H1 (cell line): ENCODE measurements around the gene RPS3. TPM values are rescaled to one million over a fixed set of nuclear protein-coding genes. Genes with fewer than 3 reads are reported as not detected.

ENCODE experiments used
- CTCF ChIA-PET: fragments of 300-600 bp; sonication (Branson Sonifier 250); formaldehyde crosslinking; loops from one replicate; lab custom pipeline; 2021; ENCODE audit not compliant: partially characterized antibody; lab: Charles Lee
- POLR2A ChIA-PET: fragments of 300-600 bp; sonication (Branson Sonifier 250); formaldehyde crosslinking; loops from one replicate; lab custom pipeline; 2021; ENCODE audit warnings: inconsistent platforms; ENCODE audit not compliant: partially characterized antibody; lab: Charles Lee
- DNase-seq, 2 experiments: peaks; one replicate each; pipeline versions ENCODE4 v3.0.0 to v3.0.0-alpha.2; 2010 to 2022; ENCODE audit warnings: low spot score in 2 of 2, low read depth in 1 of 2, mixed read lengths in 1 of 2
- FAIRE-seq: peaks from 2 replicates; lab custom pipeline; 2011; peaks lifted over from hg19 to GRCh38; lab: Jason Lieb, UNC
- H2AFZ ChIP-seq: 2 replicates; pipeline ENCODE4 v1.8.1; 2012; ENCODE audit warnings: low read length, inconsistent platforms
- H2AK5ac ChIP-seq: 2 replicates; pipeline ENCODE4 v1.6.1; 2013; ENCODE audit warnings: low read depth, low read length
- H2BK120ac ChIP-seq: replicated peaks from 2 replicates; pipeline ENCODE3; 2013; ENCODE audit warnings: low read depth, low read length, inconsistent platforms
- H2BK12ac ChIP-seq: 2 replicates; pipeline ENCODE4 v1.6.1; 2013; ENCODE audit warnings: low read depth, low read length
- H2BK15ac ChIP-seq: 2 replicates; pipeline ENCODE4 v1.6.1; 2013; ENCODE audit warnings: low read length
- H2BK20ac ChIP-seq: 2 replicates; pipeline ENCODE4 v1.6.1; 2013; ENCODE audit warnings: low read length
- H2BK5ac ChIP-seq: 2 replicates; pipeline ENCODE4 v1.6.1; 2013; ENCODE audit warnings: low read depth, low read length
- H3K14ac ChIP-seq: 2 replicates; pipeline ENCODE4 v1.6.1; 2013; ENCODE audit warnings: inconsistent platforms; ENCODE audit not compliant: insufficient read length
- H3K18ac ChIP-seq: 2 replicates; pipeline ENCODE4 v1.6.1; 2013; ENCODE audit warnings: low read length; ENCODE audit errors: extremely low read depth
- H3K23ac ChIP-seq: 2 replicates; pipeline ENCODE4 v1.6.1; 2013; ENCODE audit warnings: inconsistent platforms; ENCODE audit not compliant: insufficient read length
- H3K23me2 ChIP-seq: 2 replicates; pipeline ENCODE4 v1.6.1; 2013; ENCODE audit warnings: low read depth, low read length
- H3K27ac ChIP-seq: 2 replicates; pipeline ENCODE4 v1.6.1; 2011; ENCODE audit warnings: low read depth, low read length, inconsistent platforms
- H3K27me3 ChIP-seq, 4 experiments: replicated peaks in 1 of 4; 1 replicate in 1 of 4; 2 replicates in 3 of 4; pipeline versions ENCODE4 v1.6.1 to v1.8.1; 2011 to 2013; ENCODE audit warnings: low read length in 3 of 4, mild to moderate bottlenecking in 3 of 4, inconsistent platforms in 2 of 4, mixed read lengths in 2 of 4, moderate library complexity in 1 of 4; ENCODE audit not compliant: control insufficient read depth in 3 of 4, insufficient read depth in 3 of 4; ENCODE audit errors: extremely low read depth in 1 of 4
- H3K36me3 ChIP-seq, 4 experiments: 2 replicates each; pipeline versions ENCODE4 v1.6.1 to v1.8.1; 2011 to 2013; ENCODE audit warnings: mild to moderate bottlenecking in 4 of 4, low read length in 3 of 4, moderate library complexity in 2 of 4, control low read depth in 1 of 4, inconsistent platforms in 1 of 4; ENCODE audit not compliant: insufficient read depth in 4 of 4, control insufficient read depth in 2 of 4
- H3K4ac ChIP-seq: replicated peaks from 2 replicates; pipeline ENCODE3; 2013; ENCODE audit warnings: low read length, low read depth, mixed read lengths, inconsistent platforms; ENCODE audit not compliant: insufficient read length
- H3K4me1 ChIP-seq, 4 experiments: replicated peaks in 1 of 4; 1 replicate in 1 of 4; 2 replicates in 3 of 4; pipeline versions ENCODE4 v1.6.1 to v1.8.1; 2011 to 2013; ENCODE audit warnings: low read length in 3 of 4, inconsistent platforms in 2 of 4, mixed read lengths in 1 of 4; ENCODE audit not compliant: insufficient read depth in 4 of 4, control insufficient read depth in 3 of 4
- H3K4me2 ChIP-seq, 2 experiments: 2 replicates each; pipeline versions ENCODE4 v1.6.1 to v1.8.1; 2011 to 2013; ENCODE audit warnings: low read depth in 2 of 2, low read length in 2 of 2, control low read depth in 1 of 2, inconsistent platforms in 1 of 2, mild to moderate bottlenecking in 1 of 2; ENCODE audit not compliant: insufficient read depth in 1 of 2
- H3K4me3 ChIP-seq, 4 experiments: fragments of 200-600, 300-600 bp in 1 of 4; sonication (generic), shearing (Covaris generic), sonication (Bioruptor Twin) in 1 of 4; 2 replicates each; pipeline versions ENCODE4 v1.5.1 to v1.8.1; 2011 to 2016; ENCODE audit warnings: low read length in 4 of 4, low read depth in 3 of 4, control low read depth in 2 of 4, inconsistent platforms in 2 of 4, mild to moderate bottlenecking in 2 of 4, mixed read lengths in 1 of 4, moderate library complexity in 1 of 4; ENCODE audit not compliant: insufficient read depth in 2 of 4; ENCODE audit errors: extremely low read depth in 1 of 4
- H3K56ac ChIP-seq: replicated peaks from 2 replicates; pipeline ENCODE3; 2013; ENCODE audit warnings: low read depth, mild to moderate bottlenecking, mixed read lengths, low read length, inconsistent platforms; ENCODE audit not compliant: insufficient read length
- H3K79me1 ChIP-seq: 2 replicates; pipeline ENCODE4 v1.6.1; 2013; ENCODE audit warnings: low read depth, low read length, control low read depth
- H3K79me2 ChIP-seq, 2 experiments: 2 replicates each; pipeline versions ENCODE4 v1.6.1 to v1.8.1; 2012 to 2013; ENCODE audit warnings: low read length in 2 of 2, mild to moderate bottlenecking in 2 of 2, inconsistent platforms in 1 of 2; ENCODE audit not compliant: insufficient read depth in 2 of 2, control insufficient read depth in 1 of 2
- H3K9ac ChIP-seq, 4 experiments: replicated peaks in 1 of 4; 1 replicate in 1 of 4; 2 replicates in 3 of 4; pipeline versions ENCODE4 v1.6.1 to v1.8.1; 2011 to 2013; ENCODE audit warnings: low read depth in 3 of 4, low read length in 3 of 4, control low read depth in 2 of 4, mild to moderate bottlenecking in 2 of 4, moderate library complexity in 2 of 4, inconsistent platforms in 1 of 4; ENCODE audit errors: extremely low read depth in 1 of 4
- H3K9me3 ChIP-seq, 2 experiments: 2 replicates each; pipeline versions ENCODE4 v1.6.1 to v1.8.1; 2012 to 2013; ENCODE audit warnings: mild to moderate bottlenecking in 2 of 2, moderate library complexity in 2 of 2, control low read depth in 1 of 2, inconsistent platforms in 1 of 2, low read depth in 1 of 2, low read length in 1 of 2, mixed read lengths in 1 of 2; ENCODE audit not compliant: insufficient read depth in 2 of 2
- H4K20me1 ChIP-seq, 2 experiments: replicated peaks in 1 of 2; 2 replicates each; pipeline versions ENCODE3 to v1.8.1; 2011 to 2013; ENCODE audit warnings: inconsistent platforms in 2 of 2, low read length in 2 of 2, mild to moderate bottlenecking in 1 of 2; ENCODE audit not compliant: insufficient read depth in 2 of 2, control insufficient read depth in 1 of 2
- H4K5ac ChIP-seq: 2 replicates; pipeline ENCODE4 v1.6.1; 2013; ENCODE audit warnings: low read length, low read depth, mixed read lengths, inconsistent platforms; ENCODE audit not compliant: insufficient read length
- H4K8ac ChIP-seq: 2 replicates; pipeline ENCODE4 v1.8.0; 2013; ENCODE audit warnings: mild to moderate bottlenecking, moderate library complexity, low read length, inconsistent platforms; ENCODE audit not compliant: insufficient read depth; ENCODE audit errors: extremely low read depth
- H4K91ac ChIP-seq: replicated peaks from 2 replicates; pipeline ENCODE3; 2013; ENCODE audit warnings: low read length, mixed read lengths, inconsistent platforms; ENCODE audit not compliant: insufficient read length
- CBX5 ChIP-seq: fragments of 300-800, 300-1000 bp; sonication (generic); IDR thresholded peaks from 2 replicates; pipeline ENCODE4 v1.7.1; 2016; ENCODE audit warnings: antibody characterized with exemption, low read length, low read depth
- GTF2F1 ChIP-seq: IDR thresholded peaks from 2 replicates; pipeline ENCODE4 v1.6.1; 2012; ENCODE audit warnings: low read depth, low read length, improper control_type of control experiment, borderline replicate concordance
- KDM5A ChIP-seq: fragments of 200-600 bp; IDR thresholded peaks from 2 replicates; pipeline ENCODE4 v1.7.1; 2012; ENCODE audit warnings: mild to moderate bottlenecking, low read length, inconsistent platforms, mixed read lengths
- MAX ChIP-seq: IDR thresholded peaks from 2 replicates; pipeline ENCODE4 v1.6.1; 2012; ENCODE audit warnings: inconsistent platforms
- PHF8 ChIP-seq: fragments of 200-600 bp; sonication (generic); conservative IDR thresholded peaks from 2 replicates; pipeline ENCODE4 v1.7.1; 2012; ENCODE audit warnings: low read depth, mild to moderate bottlenecking, inconsistent platforms, low read length, moderate library complexity
- POLR2A ChIP-seq, 2 experiments: IDR thresholded peaks; 1 replicate in 1 of 2; 2 replicates in 1 of 2; pipeline ENCODE4 v1.6.1; 2011; ENCODE audit warnings: low read depth in 2 of 2, low read length in 2 of 2, mild to moderate bottlenecking in 2 of 2; ENCODE audit errors: control extremely low read depth in 1 of 2
- SP4 ChIP-seq: IDR thresholded peaks from 2 replicates; pipeline ENCODE4 v1.6.1; 2012; ENCODE audit warnings: low read length, inconsistent platforms
- SRF ChIP-seq: IDR thresholded peaks from 2 replicates; pipeline ENCODE4 v1.6.1; 2011; ENCODE audit warnings: mild to moderate bottlenecking, low read depth, low read length, moderate library complexity
- TCF12 ChIP-seq: IDR thresholded peaks from 2 replicates; pipeline ENCODE4 v1.6.1; 2011; ENCODE audit warnings: low read depth, mild to moderate bottlenecking, low read length
- TEAD4 ChIP-seq: IDR thresholded peaks from 2 replicates; pipeline ENCODE4 v1.6.1; 2012; ENCODE audit warnings: low read depth, low read length, inconsistent platforms, mixed read lengths
- WGBS, 2 experiments: shearing (Covaris generic) in 1 of 2; methylation state at CpG; one replicate each; pipeline versions ENCODE4 v1.1.6 to v1.1.7; 2013 to 2015; ENCODE audit warnings: low lambda C conversion rate in 2 of 2, mixed read lengths in 2 of 2, inconsistent platforms in 1 of 2, low coverage in 1 of 2, missing lambda C conversion rate in 1 of 2; ENCODE audit not compliant: insufficient replicate concordance in 2 of 2, insufficient coverage in 1 of 2, insufficient read length in 1 of 2; ENCODE audit errors: extremely low coverage in 1 of 2, missing lambda C conversion rate in 1 of 2; 5-methylcytosine and 5-hydroxymethylcytosine counted together
- polyA plus RNA-seq, 7 experiments: library from polyadenylated mRNA; depleted of rRNA in 3 of 7; stranded (reverse) in 5 of 7; unstranded in 2 of 7; fragments of >200 nt in 5 of 7; fragments of 200-250 nt in 2 of 7; gene quantifications; 1 replicate in 5 of 7; 2 replicates in 1 of 7; 4 replicates in 1 of 7; pipeline versions ENCODE4 v1.2.1 to v1.2.3, GENCODE V29; 2011 to 2013; ENCODE audit warnings: missing spikeins in 2 of 7, mixed read lengths in 2 of 7
- total RNA-seq: library from RNA; stranded (reverse); fragmentation: NEBNext Ultra II Directional; extraction: Animal tissue kit (Norgen Biotek cat#: 25700); gene quantifications from 2 replicates; pipeline ENCODE4 v1.2.1, GENCODE V29; 2021

RPS3 gene
- total and polyA plus RNA-seq, 2 of the 8 experiments (the other 6 are each of a cell fraction or from before 2014, with no cell fraction given), result 3,813 to 4,194 TPM

DNA sequence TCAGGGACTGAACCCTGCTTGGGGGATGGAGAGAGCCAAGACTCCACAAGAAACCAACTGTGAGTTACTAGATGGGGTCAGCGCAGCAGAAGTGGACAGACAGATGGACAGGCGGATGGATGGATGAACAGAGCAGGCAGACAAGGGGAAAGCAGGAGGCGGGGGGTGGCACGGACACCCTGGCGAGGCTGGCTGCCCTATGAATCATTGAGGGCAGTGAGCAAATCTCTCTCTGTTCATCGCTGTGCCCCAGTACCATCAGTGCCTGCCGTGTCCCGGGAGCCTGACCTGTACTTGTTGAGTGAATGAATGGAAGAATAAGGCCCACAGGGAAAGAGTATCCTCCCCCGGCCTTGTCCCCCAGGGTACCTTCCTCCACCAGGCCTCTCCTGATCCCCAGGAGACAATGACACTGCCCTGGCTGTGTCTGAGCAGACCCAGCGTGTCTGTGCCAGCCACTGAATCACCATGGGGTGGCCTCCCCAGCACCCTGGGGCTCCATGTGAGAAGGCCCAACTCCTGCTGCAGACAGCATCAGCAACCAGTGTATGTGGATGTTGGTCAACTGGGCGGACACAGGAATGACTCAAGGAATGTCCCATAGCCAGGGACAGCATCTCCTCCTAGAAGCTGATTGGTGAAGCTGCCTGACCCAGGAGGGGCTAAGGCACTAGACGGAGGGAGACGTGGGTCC lies 38.8 kb downstream of the RPS3 start:
- whole genome bisulfite sequencing, 2 experiments, result 88% methylated on average over 13 of the region's 13 CpGs; no CpG with 5 or more reads in 1 of the 2 experiments

More for the DNA sequence above, 38.8 kb downstream of the RPS3 start:
- Histone ChIP-seq H3K79me1 (no peaks in the 10 kb centered on the region), H4K5ac (no peak overlapping the region), H3K4ac (no peak overlapping the region), H3K27ac (no peak overlapping the region), H2BK120ac (no peak overlapping the region), H3K18ac (no peak overlapping the region), H4K8ac (no peak overlapping the region), H3K9ac (no peak overlapping the region), H2BK20ac (no peak overlapping the region), H2BK15ac (no peak overlapping the region; the same call in 1 of the 2 replicates), H2BK5ac (no peak overlapping the region), H3K9me3 (no peaks in the 10 kb centered on the region), H2AFZ (no peak overlapping the region), H2AK5ac (no peak overlapping the region), H2BK12ac (no peak overlapping the region), H3K56ac (no peak overlapping the region), H3K4me1 (peaks cover 0 to 21% (median 6%) of the 10 kb centered on the region in 4 experiments; a peak in 5 of 7 replicates), H3K14ac (no peak overlapping the region), H3K23me2 (peaks cover 1% of the 10 kb centered on the region; the same call in 1 of the 2 replicates), H3K4me2 (no peak overlapping the region), H3K4me3 (no peak overlapping the region), H3K36me3 (no peaks in the 10 kb centered on the region), H3K79me2 (no peaks in the 10 kb centered on the region), H3K23ac (no peak overlapping the region), H4K91ac (no peak overlapping the region), H3K27me3 (peaks cover 0 to 9% (median 4%) of the 10 kb centered on the region in 4 experiments; a peak in 4 of 7 replicates), H4K20me1 (peaks cover 2 to 4% of the 10 kb centered on the region in 2 experiments)
- DNase-seq, result no peak
- no peak for TF ChIP-seq KDM5A
- no peak for TF ChIP-seq SP4
- TF ChIP-seq POLR2A (IDR thresholded peaks at IDR 0.05; ENCODE audit: control extremely low read depth in 1 of 2, low read depth in 2 of 2, low read length in 2 of 2), result no peak
- TF ChIP-seq CBX5, result no peak
- TF ChIP-seq MAX, result no peak
- no peak for TF ChIP-seq PHF8
- no peak for TF ChIP-seq GTF2F1
- TF ChIP-seq SRF, result no peak
- TF ChIP-seq TEAD4, result no peak
- TF ChIP-seq TCF12, result no peak
- no peak for FAIRE-seq
- ChIA-PET POLR2A (interaction anchor here (3.4 to 4.5 kb wide), 2 partner anchors 8 to 38 kb away, joined by 13 to 20 read pairs; no protein-coding TSS in a partner anchor), CTCF (interaction anchor here (0.8 to 13.1 kb wide), 8 partner anchors 5 to 158 kb away, joined by 3 to 318 read pairs (median 6); partner anchors contain the start of gene GDPD5)
